Adrenal gland (tissue), 5 donors: ENCODE results near the gene EFCAB11.

ENCODE experiments used
- CTCF ChIP-seq, 6 experiments: fragments of 450-650 bp in 4 of 6; fragments of 200-600 bp in 2 of 6; sonication (generic) in 1 of 6; IDR thresholded peaks; 1 replicate in 5 of 6; 2 replicates in 1 of 6; pipeline versions ENCODE4 v1.5.1 to v1.8.0; 2016 to 2021; ENCODE audit warnings: antibody characterized with exemption in 6 of 6, mild to moderate bottlenecking in 2 of 6, moderate library complexity in 1 of 6
- POLR2A ChIP-seq, 2 donors: fragments of 450-650 bp; IDR thresholded peaks; one replicate each; pipeline ENCODE4 v1.6.1; 2017; ENCODE audit warnings: antibody characterized with exemption in 2 of 2, mild to moderate bottlenecking in 2 of 2, moderate library complexity in 1 of 2
- donor health status: DM: no; HTN: no; CAD: no.

- TF ChIP-seq CTCF (IDR thresholded peaks at IDR 0.05) (no peak), POLR2A (IDR thresholded peaks at IDR 0.05) (no peak)
These were observed 112.7 kb downstream of the EFCAB11 start for GRCh38 chr14:89841851-89842250.
